Tibial artery (tissue), 4 donors: ENCODE results near the gene ALG12.

Experiments
- DNase-seq, 2 donors: peaks; one replicate each; pipeline ENCODE4 v3.0.0-alpha.2; 2019
- H3K27ac ChIP-seq, 2 donors: fragments of 200-600 bp; sonication (generic) in 1 of 2; 1 replicate in 1 of 2; 2 replicates in 1 of 2; pipeline ENCODE4 v1.5.1; 2018 to 2019; ENCODE audit warnings: mild to moderate bottlenecking in 1 of 2
- H3K27me3 ChIP-seq, 2 donors: fragments of 200-600 bp; sonication (generic) in 1 of 2; one replicate each; pipeline versions ENCODE4 v1.5.1 to v1.6.0; 2016 to 2019
- H3K36me3 ChIP-seq, 3 donors: fragments of 200-600 bp; sonication (generic) in 2 of 3; one replicate each; pipeline ENCODE4 v1.5.1; 2016 to 2019; ENCODE audit warnings: mild to moderate bottlenecking in 2 of 3
- H3K4me1 ChIP-seq, 4 donors: fragments of 200-600 bp; sonication (generic) in 2 of 4; 1 replicate in 3 of 4; 2 replicates in 1 of 4; pipeline ENCODE4 v1.5.1; 2016 to 2019
- H3K4me3 ChIP-seq, 2 donors: fragments of 200-600 bp; sonication (generic) in 1 of 2; 1 replicate in 1 of 2; 2 replicates in 1 of 2; pipeline ENCODE4 v1.5.1; 2018 to 2019; ENCODE audit warnings: mild to moderate bottlenecking in 2 of 2
- H3K9me3 ChIP-seq, 3 donors: fragments of 200-600 bp; sonication (generic) in 1 of 3; one replicate each; pipeline ENCODE4 v1.5.1; 2016 to 2019
- CTCF ChIP-seq, 2 experiments: fragments of 200-600 bp in 1 of 2; fragments of 450-650 bp in 1 of 2; IDR thresholded peaks; one replicate each; pipeline ENCODE4 v1.5.1; 2017 to 2019; ENCODE audit warnings: antibody characterized with exemption in 2 of 2, mild to moderate bottlenecking in 1 of 2, moderate library complexity in 1 of 2
- intact Hi-C: fragments of 100-400 bp; cut with DNase I; formaldehyde crosslinking; loops from one replicate; pipeline ENCODE4 v1.15.0; 2023; ENCODE audit warnings: low total_unique reads

The ALG12 gene

GRCh38 chr22:49917974-49918910 lies at the start of gene ALG12, which contains the start of gene CRELD2:
Gene ALG12, minus strand, starts transcription at chr22:49918438. Its CDS starts 4,673 bp downstream, at chr22:49913765.
Gene CRELD2, plus strand, starts transcription at chr22:49918634. Its CDS starts 136 bp downstream, at chr22:49918770.
- DNase-seq, result peak; percentile 98 to 99
- intact Hi-C loops, result loop anchor here (5.0 kb wide), 1 partner anchor 66 kb away; the partner anchor contains the start of gene ZBED4
- no peaks in the 10 kb centered on the region for H3K27me3 ChIP-seq
- TF ChIP-seq CTCF (IDR thresholded peaks at IDR 0.05), result no peak
- peak within 1 kb of the TSS; percentile 87 to 95 for H3K27ac ChIP-seq
- H3K4me3 ChIP-seq, result peak within 1 kb of the TSS; percentile 66 to 69
- H3K9me3 ChIP-seq, result no peaks in the 10 kb centered on the region
- peaks cover 6 to 42% (median 20%) of the 10 kb centered on the region in 3 donors for H3K36me3 ChIP-seq
- H3K4me1 ChIP-seq, result peaks cover 0 to 32% (median 19%) of the 10 kb centered on the region in 4 donors

GRCh38 chr22:49967706-49968208 lies 49.5 kb upstream of the ALG12 start:
- Histone ChIP-seq H3K9me3 (no peaks in the 10 kb centered on the region), H3K4me1 (peaks cover 7 to 73% (median 56%) of the 10 kb centered on the region in 4 donors), H3K27ac (peak overlapping the region; percentile 88 to 89), H3K27me3 (no peaks in the 10 kb centered on the region), H3K4me3 (peak overlapping the region in 1 of 2 donors; percentile 27), H3K36me3 (peaks cover 15 to 25% (median 23%) of the 10 kb centered on the region in 3 donors)
- no peak for TF ChIP-seq CTCF (IDR thresholded peaks at IDR 0.05)
- DNase-seq, result peak; percentile 54 to 81
- intact Hi-C loops, result loop anchor here (10.0 kb wide), 1 partner anchor 337 kb away; the partner anchor contains the start of gene PLXNB2

- DNase-seq, result peak; percentile 62 to 75
- H3K9me3 ChIP-seq, result no peaks in the 10 kb centered on the region
- H3K27me3 ChIP-seq, result no peaks in the 10 kb centered on the region
- peaks cover 17 to 28% (median 28%) of the 10 kb centered on the region in 3 donors for H3K36me3 ChIP-seq
- H3K4me3 ChIP-seq, result peak overlapping the region in 1 of 2 donors; percentile 27
- intact Hi-C loops, result loop anchor here (10.0 kb wide), 1 partner anchor 338 kb away; the partner anchor contains the start of gene PLXNB2
- peaks cover 7 to 76% (median 55%) of the 10 kb centered on the region in 4 donors for H3K4me1 ChIP-seq
- no peak for TF ChIP-seq CTCF (IDR thresholded peaks at IDR 0.05)
- peak overlapping the region; percentile 88 to 89 for H3K27ac ChIP-seq
Measured at GRCh38 chr22:49966774-49967705, 48.8 kb upstream of the ALG12 start.

- Histone ChIP-seq H3K4me3 (no peak overlapping the region), H3K27ac (peak overlapping the region; percentile 88 to 89), H3K4me1 (peaks cover 3 to 76% (median 48%) of the 10 kb centered on the region in 4 donors), H3K36me3 (peaks cover 17 to 35% (median 35%) of the 10 kb centered on the region in 3 donors), H3K9me3 (no peaks in the 10 kb centered on the region), H3K27me3 (no peaks in the 10 kb centered on the region)
- no peak for TF ChIP-seq CTCF (IDR thresholded peaks at IDR 0.05)
- DNase-seq, result peak in 1 of 2 donors; percentile 18
- intact Hi-C loops, result loop anchor here (10.0 kb wide), 1 partner anchor 339 kb away; the partner anchor contains the start of gene PLXNB2
Measured at GRCh38 chr22:49966041-49966773, 48.0 kb upstream of the ALG12 start.
